G401 (cell line): ENCODE measurements around the gene IL18RAP. TPM values are rescaled to one million over a fixed set of nuclear protein-coding genes. Genes with fewer than 3 reads are reported as not detected.

Source experiments
- DNase-seq: peaks from one replicate; pipeline ENCODE4 v3.0.0-alpha.2; 2015; ENCODE audit warnings: low spot score
- in situ Hi-C: cut with HindIII; loops from 2 replicates; pipeline ENCODE4 v1.10.0; 2016; ENCODE audit warnings: low sequenced_read_pairs, mixed read lengths
- total RNA-seq: library from RNA; depleted of rRNA; stranded (reverse); fragments of >200 nt; shearing (Covaris generic); gene quantifications from 2 replicates; pipeline ENCODE4 v1.2.3, GENCODE V29; 2014; rRNA removed

IL18RAP gene, protein sequence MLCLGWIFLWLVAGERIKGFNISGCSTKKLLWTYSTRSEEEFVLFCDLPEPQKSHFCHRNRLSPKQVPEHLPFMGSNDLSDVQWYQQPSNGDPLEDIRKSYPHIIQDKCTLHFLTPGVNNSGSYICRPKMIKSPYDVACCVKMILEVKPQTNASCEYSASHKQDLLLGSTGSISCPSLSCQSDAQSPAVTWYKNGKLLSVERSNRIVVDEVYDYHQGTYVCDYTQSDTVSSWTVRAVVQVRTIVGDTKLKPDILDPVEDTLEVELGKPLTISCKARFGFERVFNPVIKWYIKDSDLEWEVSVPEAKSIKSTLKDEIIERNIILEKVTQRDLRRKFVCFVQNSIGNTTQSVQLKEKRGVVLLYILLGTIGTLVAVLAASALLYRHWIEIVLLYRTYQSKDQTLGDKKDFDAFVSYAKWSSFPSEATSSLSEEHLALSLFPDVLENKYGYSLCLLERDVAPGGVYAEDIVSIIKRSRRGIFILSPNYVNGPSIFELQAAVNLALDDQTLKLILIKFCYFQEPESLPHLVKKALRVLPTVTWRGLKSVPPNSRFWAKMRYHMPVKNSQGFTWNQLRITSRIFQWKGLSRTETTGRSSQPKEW
- not detected in 2 replicates for total RNA-seq

DNA sequence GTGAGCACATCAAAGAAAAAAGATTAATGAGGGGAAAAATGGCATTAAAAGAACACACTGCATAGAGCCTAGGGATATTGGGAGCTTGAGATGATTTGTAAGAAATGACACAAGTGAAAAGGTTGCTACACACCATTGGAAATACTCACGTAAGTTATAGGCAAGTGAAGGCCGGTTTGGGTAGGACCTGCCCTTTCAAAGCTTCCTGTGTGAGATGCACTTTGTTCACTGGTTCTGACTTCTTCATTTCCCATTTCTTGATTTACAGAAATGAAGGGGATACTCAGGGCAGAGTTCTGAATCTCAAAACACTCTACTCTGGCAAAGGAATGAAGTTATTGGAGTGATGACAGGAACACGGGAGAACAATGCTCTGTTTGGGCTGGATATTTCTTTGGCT lies at the start of gene IL18RAP:
TSS of gene IL18RAP (plus strand) at position 251 of the 400 bp plus-strand sequence. CDS start at position 369, 118 bp downstream.
- DNase-seq = no peak
- in situ Hi-C loops = no loop called here

DNA sequence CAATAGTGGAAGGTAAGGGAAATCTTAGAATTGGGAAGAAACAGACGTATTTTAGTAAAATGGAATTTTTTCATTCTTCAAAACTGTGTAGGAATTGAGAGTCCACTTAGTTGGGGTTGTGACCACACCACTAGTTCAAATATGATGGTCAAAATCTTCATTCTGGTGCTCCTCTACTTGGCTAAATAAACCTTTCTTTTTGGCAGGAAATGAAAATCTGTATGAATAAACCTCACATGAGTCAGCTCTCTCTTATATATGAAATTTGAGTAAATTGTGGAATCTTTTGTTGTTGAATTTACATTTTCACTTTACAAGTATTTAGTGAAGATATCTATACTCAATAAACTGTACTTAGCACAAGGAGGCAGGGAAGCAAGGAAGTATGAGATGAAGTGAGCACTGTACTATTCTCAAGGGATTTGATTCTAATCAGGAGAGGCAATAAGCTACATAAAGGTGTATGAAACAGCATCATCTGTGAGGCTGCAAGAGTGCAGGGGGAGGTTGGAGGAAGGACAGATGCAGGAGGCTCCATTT lies 46.8 kb upstream of the IL18RAP start:
- in situ Hi-C loops = no loop called here
- DNase-seq = no peak

DNA sequence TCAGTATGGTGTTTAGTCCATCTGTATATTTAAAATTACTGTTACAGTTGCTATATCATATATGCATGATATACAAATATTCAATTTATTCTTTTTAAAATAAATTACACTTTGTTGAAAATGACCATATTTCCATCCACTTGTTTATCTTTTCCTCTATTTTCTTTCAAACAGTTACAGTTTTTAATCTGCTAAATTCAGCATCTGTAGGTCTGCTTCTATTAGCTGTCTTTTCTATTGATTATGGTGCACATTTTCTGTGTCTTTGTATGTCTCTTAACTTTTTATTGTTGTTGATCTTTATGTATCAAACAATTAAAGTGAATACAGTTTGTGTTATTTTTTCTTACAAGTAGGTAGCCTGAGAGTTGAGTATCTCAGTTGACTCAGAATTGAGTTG lies 39.2 kb upstream of the IL18RAP start:
- no peak for DNase-seq

DNA sequence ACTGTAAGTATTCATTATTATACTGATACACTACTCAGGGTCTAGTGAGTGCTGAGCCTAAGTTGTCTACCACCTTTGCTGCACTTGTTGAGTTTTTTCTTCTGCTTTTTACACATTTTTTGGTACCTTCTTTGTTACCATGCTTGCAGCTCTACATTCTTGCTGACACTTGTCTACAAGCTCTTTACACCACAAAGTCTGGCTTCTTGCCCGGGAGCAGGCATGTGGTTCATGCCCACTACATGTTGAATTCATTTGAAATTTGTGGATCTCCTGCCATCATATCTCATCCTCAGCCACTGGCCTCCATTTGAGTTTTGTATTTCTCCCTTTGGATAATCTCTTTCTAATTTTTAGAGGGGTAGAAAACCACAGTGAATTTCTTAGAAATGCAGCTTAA lies 37.4 kb upstream of the IL18RAP start:
- in situ Hi-C loops = no loop called here
- no peak for DNase-seq

More for the DNA sequence above, 39.2 kb upstream of the IL18RAP start:
- in situ Hi-C loops = no loop called here

GRCh38 chr2:102386004-102386403 lies 37.0 kb upstream of the IL18RAP start:
- in situ Hi-C loops = no loop called here
- DNase-seq = no peak

DNA sequence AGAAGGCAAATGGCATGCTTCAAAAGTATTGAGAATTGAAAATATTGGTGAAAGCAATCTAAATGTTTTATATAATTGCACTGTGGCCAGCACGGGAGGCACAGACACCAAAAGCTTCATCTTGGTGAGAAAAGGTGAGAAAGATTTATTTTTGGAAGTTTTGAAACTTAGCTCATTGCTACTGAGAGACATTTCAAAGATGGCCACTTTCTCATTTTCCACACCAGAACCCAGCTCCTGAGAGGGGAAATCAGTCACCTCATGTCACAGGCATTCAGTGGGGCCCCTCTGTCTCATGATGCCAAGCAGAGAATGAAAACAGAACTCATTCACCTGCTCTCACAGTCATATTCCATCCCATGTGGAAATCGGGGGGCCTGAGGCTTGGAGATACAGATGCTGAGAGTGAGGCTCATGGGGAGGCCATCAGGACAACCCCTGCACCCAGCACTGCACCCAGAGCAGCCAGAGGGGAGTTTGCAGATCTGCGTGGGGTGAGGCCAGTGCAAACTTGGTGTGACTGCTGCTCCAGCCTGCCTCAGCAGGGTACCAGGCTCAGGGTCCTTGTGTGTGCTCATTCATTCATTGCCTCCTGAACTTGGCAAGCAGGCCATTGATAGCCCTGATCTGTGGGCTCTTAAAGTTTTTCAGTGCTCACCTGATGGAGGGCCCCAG lies 36.0 kb upstream of the IL18RAP start:
- DNase-seq = no peak
- in situ Hi-C loops = no loop called here

DNA sequence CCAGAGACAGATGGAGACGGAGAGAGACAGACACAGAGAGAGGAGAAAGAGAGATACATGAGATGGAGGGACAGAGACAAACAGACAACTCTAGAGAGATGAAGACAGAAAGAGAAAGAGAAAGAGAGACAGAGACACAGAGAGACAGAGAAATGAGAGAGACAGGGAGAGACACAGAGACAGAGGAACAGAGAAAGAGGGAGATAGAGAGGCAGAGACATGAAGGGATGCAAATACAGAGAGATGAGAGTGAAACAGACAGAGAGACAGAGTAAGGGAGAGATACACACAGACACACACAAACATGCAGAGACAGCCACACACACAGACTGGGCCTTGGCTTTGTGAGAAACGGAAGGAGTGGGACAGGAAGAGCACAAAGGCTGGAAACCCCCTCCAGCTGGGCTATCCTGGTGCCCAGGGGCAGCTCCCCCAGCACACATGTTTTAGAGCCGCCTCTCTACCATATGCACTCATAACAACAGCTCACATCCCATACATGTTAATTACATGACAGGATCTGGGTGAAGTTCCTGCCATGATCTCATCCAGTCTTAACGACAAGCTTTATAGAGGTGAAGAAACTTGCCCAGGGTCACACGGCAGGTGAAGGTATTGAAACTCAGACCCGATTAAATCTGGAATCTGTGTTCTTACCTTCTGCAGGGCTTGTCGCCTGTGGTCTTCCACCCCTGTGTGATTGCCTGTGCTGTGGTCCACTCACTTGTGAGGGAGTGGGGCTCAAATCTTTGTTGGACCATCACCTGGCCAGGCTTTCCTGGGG lies 35.0 kb upstream of the IL18RAP start:
- no peak for DNase-seq
- in situ Hi-C loops = no loop called here

GRCh38 chr2:102391565-102391964 lies 31.4 kb upstream of the IL18RAP start:
- in situ Hi-C loops = no loop called here
- DNase-seq = no peak

DNA sequence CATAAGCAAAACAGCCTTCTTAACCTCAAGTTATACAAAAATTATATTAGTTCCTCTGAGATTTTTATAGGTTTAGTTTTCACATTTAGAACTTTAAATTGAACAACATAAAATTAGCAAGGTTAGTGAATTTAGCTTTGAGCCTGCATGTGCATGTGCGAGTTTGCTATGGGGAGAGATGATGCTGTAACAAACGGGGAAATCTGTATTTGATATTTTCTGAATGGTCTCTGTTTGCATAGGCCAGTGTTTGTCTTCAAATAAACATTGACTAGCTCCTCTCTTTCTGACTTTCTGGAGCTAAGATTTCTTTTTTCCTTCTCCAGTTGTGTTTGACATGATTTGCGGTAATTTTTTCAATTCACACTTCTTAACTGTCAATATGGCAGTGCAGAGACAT lies 30.9 kb upstream of the IL18RAP start:
- in situ Hi-C loops = no loop called here
- DNase-seq = no peak

- DNase-seq = no peak
- in situ Hi-C loops = no loop called here
These were observed 30.0 kb upstream of the IL18RAP start for GRCh38 chr2:102392942-102393341.

DNA sequence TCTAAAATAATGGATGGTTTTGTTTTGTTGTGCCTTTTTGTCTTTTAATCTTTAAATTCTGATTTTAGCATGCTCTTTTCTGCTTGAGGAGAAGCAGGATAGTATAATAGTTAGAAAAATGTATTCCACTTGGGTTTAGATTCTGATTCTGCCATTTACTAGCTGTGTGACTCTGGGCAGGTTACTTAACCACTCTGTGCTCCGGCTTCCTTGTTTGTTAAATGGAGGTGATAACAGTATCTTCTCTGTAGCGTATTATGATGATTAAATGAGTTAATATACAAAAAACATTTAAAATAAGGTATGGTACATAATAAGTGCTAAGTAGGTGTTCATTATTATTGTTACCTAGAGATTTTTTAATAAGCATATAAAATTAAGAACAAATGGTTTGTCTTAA lies 26.9 kb upstream of the IL18RAP start:
- DNase-seq = no peak
- in situ Hi-C loops = no loop called here

GRCh38 chr2:102397209-102397608 lies 25.8 kb upstream of the IL18RAP start:
- in situ Hi-C loops = no loop called here
- no peak for DNase-seq

GRCh38 chr2:102399499-102400141 lies 23.3 kb upstream of the IL18RAP start:
- DNase-seq = no peak

GRCh38 chr2:102401456-102401855 lies 21.5 kb upstream of the IL18RAP start:
- in situ Hi-C loops = no loop called here

More at GRCh38 chr2:102399499-102400141, 23.3 kb upstream of the IL18RAP start:
- in situ Hi-C loops = no loop called here

GRCh38 chr2:102401865-102402264 lies 21.1 kb upstream of the IL18RAP start:
- DNase-seq = no peak

More at GRCh38 chr2:102401456-102401855, 21.5 kb upstream of the IL18RAP start:
- DNase-seq = no peak

GRCh38 chr2:102410952-102411351 lies 12.0 kb upstream of the IL18RAP start:
- DNase-seq = no peak
- in situ Hi-C loops = no loop called here

More at GRCh38 chr2:102401865-102402264, 21.1 kb upstream of the IL18RAP start:
- in situ Hi-C loops = no loop called here

- no peak for DNase-seq
- in situ Hi-C loops = no loop called here
These were observed 10.8 kb upstream of the IL18RAP start for GRCh38 chr2:102412199-102412598.

GRCh38 chr2:102417946-102418345 lies 5.0 kb upstream of the IL18RAP start:
- no peak for DNase-seq
- in situ Hi-C loops = no loop called here
